A549 treated with dexamethasone at 1 μM for 4 hours (cell line): ENCODE measurements around the gene SLC28A3. TPM values are rescaled to one million over a fixed set of nuclear protein-coding genes. Genes with fewer than 3 reads are reported as not detected.

ENCODE experiments used
- total RNA-seq: library from RNA; stranded (reverse); fragments of 200-300 nt; extraction: Qiagen RNA extraction; gene quantifications from 5 replicates; pipeline ENCODE4 v1.2.3, GENCODE V29; 2022

Gene SLC28A3
- total RNA-seq, result 0.02 TPM in 1 of 5 replicates, not detected in the others

DNA sequence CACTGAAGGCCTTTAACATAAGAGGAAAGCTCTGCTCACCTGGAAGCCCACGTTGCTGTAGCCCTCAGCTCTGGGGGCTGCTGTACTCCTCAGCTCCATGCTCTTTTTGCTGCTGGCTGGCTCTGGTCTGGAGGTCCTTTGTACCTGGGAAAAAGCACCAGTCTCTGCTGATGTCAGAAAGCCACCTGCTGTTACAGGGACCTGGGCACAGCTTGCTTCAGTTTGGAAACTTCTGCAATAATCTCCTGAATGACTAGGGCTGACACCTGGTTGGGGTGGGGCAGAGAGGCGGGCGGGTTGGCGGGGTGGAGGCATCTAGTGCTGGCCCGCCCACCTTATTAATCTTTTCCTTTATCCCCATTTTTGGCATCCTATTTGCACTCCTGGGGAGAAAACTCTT is at the start of gene SLC28A3:
SLC28A3 (minus strand) TSS at position 224 of the 400 bp plus-strand sequence; CDS start at position 99, 125 bp downstream.

